ENCODE measurements around the gene TSHR. TPM values are rescaled to one million over a fixed set of nuclear protein-coding genes. Genes with fewer than 3 reads are reported as not detected.

The TSHR gene
- total and polyA plus RNA-seq, 2 of the 13 experiments (the other 11 are each of a cell fraction or from before 2014, with no cell fraction given), result not detected

- TF ChIP-seq SMARCE1 (IDR thresholded peaks at IDR 0.05; ENCODE audit: borderline replicate concordance) (no peak), ZNF883 (CRISPR knock-in tag; IDR thresholded peaks at IDR 0.05; ENCODE audit: not compliant biosample characterization) (no peak)
Measured at GRCh38 chr14:81177225-81177624, 221.8 kb downstream of the TSHR start (continued).

- TF ChIP-seq KAT8 (CRISPR knock-in tag; IDR thresholded peaks at IDR 0.05) (no peak), FOXJ3 (CRISPR knock-in tag; IDR thresholded peaks at IDR 0.05; ENCODE audit: borderline replicate concordance) (no peak), PITX1 (CRISPR knock-in tag; IDR thresholded peaks at IDR 0.05) (no peak), ZNF570 (CRISPR knock-in tag; IDR thresholded peaks at IDR 0.05; ENCODE audit: borderline replicate concordance) (no peak), MTERF4 (CRISPR knock-in tag; IDR thresholded peaks at IDR 0.05) (no peak), ZNF503 (CRISPR knock-in tag; IDR thresholded peaks at IDR 0.05) (no peak), CBX1 (IDR thresholded peaks at IDR 0.05; ENCODE audit: low read depth) (no peak), CAMTA2 (CRISPR knock-in tag; IDR thresholded peaks at IDR 0.05; ENCODE audit: borderline replicate concordance) (no peak), THAP11 (CRISPR knock-in tag; IDR thresholded peaks at IDR 0.05) (no peak), HNF1B (CRISPR knock-in tag; IDR thresholded peaks at IDR 0.05) (no peak), ESRRA (CRISPR knock-in tag; IDR thresholded peaks at IDR 0.05; ENCODE audit: low read depth) (no peak), ZNF605 (CRISPR knock-in tag; IDR thresholded peaks at IDR 0.05) (no peak), ZBTB1 (CRISPR knock-in tag; IDR thresholded peaks at IDR 0.05; ENCODE audit: borderline replicate concordance) (no peak), SOX5 (CRISPR knock-in tag; IDR thresholded peaks at IDR 0.05; ENCODE audit: borderline replicate concordance) (no peak)
- no peak overlapping the region for H2AFZ ChIP-seq (ENCODE audit: low read length)
- no peaks in the 10 kb centered on the region for H3K79me2 ChIP-seq (ENCODE audit: insufficient read depth, low read length)
- ATAC-seq (no peak), DNase-seq (ENCODE audit: low spot score) (no peak), FAIRE-seq (no peak)
- in situ Hi-C loops (cut with HindIII; ENCODE audit: extremely low pct_ligation_motif_present, low pct_unique_long_range_greater_than_20kb), result no loop called here
- peaks cover 3 to 4% of the 10 kb centered on the region in 2 experiments; a peak in 4 of 5 replicates for H3K36me3 ChIP-seq (replicated peaks in 1 of 2; ENCODE audit: control insufficient read depth in 1 of 2, insufficient read depth in 2 of 2, low read length in 2 of 2)
- intact Hi-C loops (cut with micrococcal nuclease; ENCODE audit: unreplicated experiment), result no loop called here
- H3K27me3 ChIP-seq (ENCODE audit: control insufficient read depth in 1 of 2, insufficient read depth in 2 of 2, low read length in 2 of 2), result no peaks in the 10 kb centered on the region
- H3K27ac ChIP-seq (ENCODE audit: extremely low read length, insufficient read depth, low read length), result no peak overlapping the region
- no peak overlapping the region for H3K9ac ChIP-seq (ENCODE audit: insufficient read depth, low read depth, low read length)
- no peak overlapping the region for H3K4me3 ChIP-seq (replicated peaks in 1 of 3; ENCODE audit: insufficient read depth in 1 of 3, low read depth in 2 of 3, low read length in 3 of 3)
- BruUV-seq (replicated peaks), result no TSS peak
- no peaks in the 10 kb centered on the region for H4K20me1 ChIP-seq (ENCODE audit: insufficient read depth, low read length)
- H3K4me2 ChIP-seq (ENCODE audit: low read depth, low read length), result no peak overlapping the region
- ChIA-PET CTCF (ENCODE audit: low intra/inter-chr PET ratio, low total read pairs) (no interaction called here), POLR2A (interaction anchor here (3.4 kb wide), 1 partner anchor 8 kb away, joined by 11 read pairs; no protein-coding TSS in a partner anchor)
- H3K9me3 ChIP-seq (ENCODE audit: low read length), result no peaks in the 10 kb centered on the region
- no peaks in the 10 kb centered on the region for H3K4me1 ChIP-seq (ENCODE audit: insufficient read depth, low read length)
Measured at GRCh38 chr14:81178063-81178462, 222.6 kb downstream of the TSHR start.

Data from HepG2 (cell line).